GM12878 (cell line): ENCODE results near the gene PIK3R2.

Experiments
- FOXM1 ChIP-seq: IDR thresholded peaks from 2 replicates; pipeline ENCODE4 v1.6.1; 2012; ENCODE audit warnings: low read depth, mild to moderate bottlenecking, inconsistent platforms, low read length, moderate library complexity
- JUNB ChIP-seq: IDR thresholded peaks from 2 replicates; pipeline ENCODE4 v1.6.1; 2016; ENCODE audit warnings: antibody characterized with exemption, mild to moderate bottlenecking
- MEF2B ChIP-seq: fragments of 450-650 bp; IDR thresholded peaks from 2 replicates; pipeline ENCODE4 v1.6.1; 2018; ENCODE audit warnings: mild to moderate bottlenecking, moderate library complexity; ENCODE audit not compliant: partially characterized antibody, poor library complexity, severe bottlenecking
- RAD21 ChIP-seq: IDR thresholded peaks from 2 replicates; pipeline ENCODE4 v1.6.1; 2011; ENCODE audit warnings: mild to moderate bottlenecking, low read depth, low read length, moderate library complexity; ENCODE audit not compliant: insufficient read depth
- SIX5 ChIP-seq: IDR thresholded peaks from 2 replicates; pipeline ENCODE4 v1.6.1; 2011; ENCODE audit warnings: mild to moderate bottlenecking, low read depth, low read length, moderate library complexity; ENCODE audit not compliant: severe bottlenecking
- SRF ChIP-seq, 2 experiments: IDR thresholded peaks; 2 replicates each; pipeline ENCODE4 v1.6.1; 2011; ENCODE audit warnings: low read depth in 2 of 2, low read length in 2 of 2, mild to moderate bottlenecking in 1 of 2, moderate library complexity in 1 of 2
- TF ChIP-seq, protein P1 (sequence below): IDR thresholded peaks from 2 replicates; pipeline ENCODE4 v1.6.1; 2012; ENCODE audit warnings: low read depth, low read length, improper control_type of control experiment

DNA sequence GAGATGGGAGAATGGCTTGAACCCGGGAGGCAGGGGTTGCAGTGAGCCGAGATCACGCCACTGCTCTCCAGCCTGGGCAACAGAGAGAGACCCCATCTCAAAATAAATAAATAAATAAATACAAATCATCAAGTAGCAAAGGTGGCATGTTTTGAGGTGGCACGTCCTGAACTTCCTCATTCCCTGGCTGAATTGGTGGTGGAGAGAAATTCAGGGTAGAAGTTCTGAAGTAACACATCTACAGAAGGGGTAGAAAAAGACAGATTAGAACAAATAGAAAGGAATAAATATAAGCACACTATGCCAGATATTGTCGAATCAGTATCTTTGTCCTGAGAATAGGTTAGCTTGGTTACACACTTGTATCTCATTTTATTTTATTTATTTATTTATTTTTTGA lies 27.0 kb downstream of the PIK3R2 start:
- TF ChIP-seq MEF2B = no peak
- no peak for TF ChIP-seq SRF (IDR thresholded peaks at IDR 0.05; ENCODE audit: low read depth in 2 of 2, low read length in 2 of 2)
- TF ChIP-seq JUNB = no peak
- TF ChIP-seq FOXM1 = no peak
- TF ChIP-seq, protein P1, sequence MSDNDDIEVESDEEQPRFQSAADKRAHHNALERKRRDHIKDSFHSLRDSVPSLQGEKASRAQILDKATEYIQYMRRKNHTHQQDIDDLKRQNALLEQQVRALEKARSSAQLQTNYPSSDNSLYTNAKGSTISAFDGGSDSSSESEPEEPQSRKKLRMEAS = no peak
- no peak for TF ChIP-seq RAD21
- no peak for TF ChIP-seq SIX5
